ENCODE results near the gene GRHL3.
"Not testable (repeated sequence)": the region's sequence is repeated elsewhere in the genome, so short reads cannot be mapped to it uniquely, and the experiment has no call there.

The GRHL3 gene

DNA sequence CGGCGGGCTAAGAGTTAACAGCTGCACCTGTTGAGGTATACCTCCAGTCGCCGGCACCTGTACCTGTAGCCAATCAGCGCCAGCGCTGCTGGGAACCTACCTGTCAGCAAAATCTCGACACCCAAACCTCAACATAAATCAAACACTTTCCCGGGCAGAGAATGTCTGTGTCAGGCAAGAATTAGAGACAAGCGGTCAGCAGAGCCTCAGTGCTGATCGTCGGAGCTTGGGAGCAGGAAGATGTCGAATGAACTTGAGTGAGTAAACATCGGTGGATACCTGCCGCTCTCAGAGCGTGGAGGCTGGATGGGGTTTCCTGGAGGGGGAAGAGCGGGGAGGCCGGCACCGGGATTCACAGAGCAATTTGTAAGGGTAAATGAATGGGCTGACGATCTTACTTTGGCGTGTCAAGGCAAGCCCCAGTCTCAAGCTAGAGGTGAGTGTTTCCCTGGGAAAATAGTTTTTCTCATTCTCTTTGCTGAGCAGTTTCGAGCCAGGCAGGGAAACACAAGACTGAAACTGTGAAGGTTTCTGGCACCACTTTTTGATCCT lies at the start of gene GRHL3:
Gene GRHL3, plus strand, starts transcription at position 46 of the 552 bp plus-strand sequence. Its CDS starts 195 bp downstream, at position 241.
- DNase-seq (ENCODE audit: low spot score): no peak

DNA sequence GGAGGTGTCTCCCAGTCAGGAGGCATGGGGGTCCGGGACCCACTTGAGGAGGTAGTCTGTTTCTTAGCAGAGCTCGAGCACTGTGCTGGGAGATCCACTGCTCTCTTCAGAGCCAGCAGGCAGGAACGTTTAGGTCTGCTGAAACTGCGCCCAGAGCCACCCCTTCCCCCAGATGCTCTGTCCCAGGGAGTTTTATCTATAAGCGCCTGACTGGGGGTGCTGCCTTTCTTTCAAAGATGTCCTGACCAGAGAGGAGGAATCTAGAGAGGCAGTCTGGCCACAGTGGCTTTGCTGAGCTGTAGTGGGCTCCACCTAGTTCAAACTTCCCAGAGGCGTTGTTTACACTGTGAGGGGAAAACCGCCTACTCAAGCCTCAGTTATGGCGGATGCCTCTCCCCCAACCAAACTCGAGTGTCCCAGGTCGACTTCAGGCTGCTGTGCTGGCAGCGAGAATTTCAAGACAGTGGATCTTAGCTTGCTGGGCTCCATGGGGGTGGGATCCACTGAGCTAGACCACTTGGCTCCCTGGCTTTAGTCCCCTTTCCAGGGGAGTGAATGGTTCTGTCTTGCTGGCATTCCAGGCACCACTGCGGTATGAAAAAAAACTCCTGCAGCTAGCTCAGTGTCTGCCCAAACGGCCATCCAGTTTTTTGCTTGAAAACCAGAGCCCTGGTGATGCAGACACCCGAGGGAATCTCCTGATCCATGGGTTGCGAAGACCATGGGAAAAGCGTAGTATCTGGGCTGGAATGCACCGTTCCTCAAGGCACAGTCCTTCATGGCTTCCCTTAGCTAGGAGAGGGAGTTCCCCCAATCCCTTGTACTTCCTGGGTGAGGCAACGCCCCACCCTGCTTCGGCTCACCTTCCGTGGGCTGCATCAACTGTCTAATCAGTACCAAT lies 44.7 kb upstream of the GRHL3 start:
- DNase-seq (ENCODE audit: low spot score): not testable (repeated sequence)

DNA sequence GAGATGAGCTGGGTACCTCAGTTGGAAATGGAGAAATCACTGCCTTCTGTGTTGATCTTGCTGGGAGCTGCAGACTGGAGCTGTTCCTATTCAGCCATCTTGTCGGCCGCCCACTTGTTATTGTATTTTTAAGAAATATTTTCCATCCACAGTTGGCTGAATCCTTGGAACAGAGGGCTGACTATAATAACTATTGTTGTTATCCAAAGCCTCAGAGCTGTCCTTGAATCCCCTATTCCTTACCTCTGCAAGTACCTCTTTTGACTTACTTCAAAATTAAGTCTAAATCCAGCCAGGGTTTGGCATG lies 44.1 kb upstream of the GRHL3 start:
- no peak for DNase-seq (ENCODE audit: low spot score)

DNA sequence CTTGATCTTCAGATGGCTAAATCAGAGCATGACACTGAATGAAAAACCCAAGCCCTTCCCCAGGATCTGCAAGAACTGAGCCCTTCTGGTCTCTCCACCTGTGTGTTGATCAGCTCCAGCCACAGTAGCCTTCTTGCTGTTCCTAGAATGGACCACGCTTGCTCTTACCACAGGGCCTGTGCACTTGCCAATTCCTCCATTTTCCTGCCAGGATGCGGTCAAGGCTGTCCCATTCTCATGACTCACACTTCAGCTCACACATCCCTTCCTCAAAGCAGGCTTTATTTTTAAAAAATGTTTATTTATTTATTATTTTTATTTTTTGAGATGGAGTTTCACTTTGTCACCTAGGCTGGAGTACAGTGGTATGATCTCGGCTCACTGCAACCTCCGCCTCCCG lies 43.6 kb upstream of the GRHL3 start:
- no peak for DNase-seq (ENCODE audit: low spot score)

DNA sequence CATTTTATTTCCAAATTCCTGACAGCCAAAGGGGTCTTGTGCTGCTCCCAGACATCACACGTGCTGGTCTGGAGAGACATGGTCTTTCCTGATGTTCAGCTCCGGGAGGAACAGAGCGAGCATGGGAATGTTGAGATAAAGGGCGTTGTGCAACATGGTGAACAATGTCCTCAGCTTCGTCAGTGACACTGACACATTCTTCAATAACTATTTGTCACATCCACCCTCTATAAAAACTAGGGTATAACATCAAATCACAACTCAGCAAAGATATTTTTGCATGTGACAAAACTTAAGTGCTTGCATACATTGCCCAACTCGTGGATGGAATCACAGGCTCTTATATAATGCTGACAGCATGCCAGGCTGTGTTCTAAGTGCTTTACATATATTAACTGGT lies 42.4 kb upstream of the GRHL3 start:
- DNase-seq (ENCODE audit: low spot score): no peak

DNA sequence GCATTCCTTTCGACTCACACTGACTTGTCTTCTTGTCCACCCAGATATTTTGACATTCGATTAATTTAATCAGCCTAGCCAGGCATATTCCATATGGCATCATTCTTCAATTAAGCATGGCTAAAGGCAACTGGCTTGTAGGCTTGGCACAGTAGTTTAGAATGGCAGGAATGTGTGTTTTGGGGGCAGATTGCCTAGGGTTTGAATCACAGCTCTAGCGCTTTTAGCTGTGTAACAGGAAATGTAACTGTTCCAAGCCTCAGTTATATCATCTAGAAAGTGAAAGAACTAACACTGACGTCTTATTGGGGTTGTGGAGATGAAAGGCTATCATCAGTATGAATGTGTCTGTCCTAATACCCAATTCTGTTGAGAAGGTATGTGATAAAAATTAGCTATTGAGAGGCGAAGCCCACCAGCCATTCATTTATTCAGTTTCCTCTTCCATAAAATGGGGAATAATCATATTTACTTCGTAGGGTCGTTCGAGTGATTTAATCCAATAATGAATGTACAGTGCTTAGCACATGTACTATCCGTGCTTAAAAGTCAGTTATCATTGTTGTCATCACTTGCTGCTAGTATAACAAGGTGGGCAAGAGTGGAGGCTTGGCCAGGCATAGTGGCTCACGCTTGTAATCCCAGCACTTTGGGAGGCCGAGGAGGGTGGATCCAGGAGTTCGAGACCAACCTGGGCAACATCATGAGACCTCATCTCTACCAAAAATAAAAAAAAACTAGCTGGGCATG lies 41.6 kb upstream of the GRHL3 start:
- no peak for DNase-seq (ENCODE audit: low spot score)

DNA sequence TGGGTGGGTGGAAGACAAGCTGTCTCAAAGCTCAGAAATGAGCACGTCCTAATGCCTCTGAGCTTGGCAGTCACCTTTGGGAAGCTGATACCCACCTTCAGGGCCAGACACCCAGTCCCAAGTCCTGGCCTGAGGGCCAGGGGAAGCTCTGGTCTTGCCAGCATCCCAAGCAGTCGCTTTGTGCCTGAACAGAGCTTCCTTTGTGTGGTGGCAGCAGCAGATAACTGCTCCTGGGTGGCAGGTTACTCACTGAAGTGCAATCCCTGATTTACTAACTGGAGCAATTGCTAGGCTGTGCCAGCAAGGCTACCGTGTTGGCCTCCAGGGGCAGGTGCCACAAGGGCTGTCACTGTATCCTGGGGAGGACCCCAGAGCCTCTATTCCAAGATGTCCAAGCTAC lies 40.4 kb upstream of the GRHL3 start:
- no peak for DNase-seq (ENCODE audit: low spot score)

DNA sequence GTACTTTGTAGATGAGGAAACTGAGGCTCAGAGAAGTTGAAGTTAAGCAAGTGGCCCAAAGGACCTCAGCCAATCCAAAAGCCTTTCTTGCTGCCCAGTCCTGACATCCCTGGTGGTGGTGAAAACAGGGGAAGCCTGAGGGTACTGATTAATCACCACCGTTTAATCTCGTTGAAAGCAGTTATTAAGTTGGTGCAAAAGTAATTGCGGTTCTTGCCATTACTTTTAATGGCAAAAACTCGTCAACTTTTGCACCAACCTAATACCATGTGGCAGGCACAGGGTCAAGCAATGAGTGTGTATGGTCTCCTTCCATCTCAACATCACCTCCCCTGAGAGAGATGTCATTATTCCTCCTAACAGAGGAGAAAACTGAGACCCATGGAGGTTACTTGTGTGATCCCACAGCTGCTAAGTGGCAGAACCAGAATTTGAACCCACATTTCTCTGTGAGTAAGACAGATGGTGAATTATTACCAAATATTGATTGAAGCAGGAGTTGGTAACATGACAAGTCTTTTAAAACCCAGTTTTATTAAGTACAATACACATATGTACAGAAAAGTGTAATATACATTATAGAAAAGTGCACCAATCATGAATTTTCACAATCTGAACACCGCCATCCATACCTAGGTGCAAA lies 39.4 kb upstream of the GRHL3 start:
- no peak for DNase-seq (ENCODE audit: low spot score)

DNA sequence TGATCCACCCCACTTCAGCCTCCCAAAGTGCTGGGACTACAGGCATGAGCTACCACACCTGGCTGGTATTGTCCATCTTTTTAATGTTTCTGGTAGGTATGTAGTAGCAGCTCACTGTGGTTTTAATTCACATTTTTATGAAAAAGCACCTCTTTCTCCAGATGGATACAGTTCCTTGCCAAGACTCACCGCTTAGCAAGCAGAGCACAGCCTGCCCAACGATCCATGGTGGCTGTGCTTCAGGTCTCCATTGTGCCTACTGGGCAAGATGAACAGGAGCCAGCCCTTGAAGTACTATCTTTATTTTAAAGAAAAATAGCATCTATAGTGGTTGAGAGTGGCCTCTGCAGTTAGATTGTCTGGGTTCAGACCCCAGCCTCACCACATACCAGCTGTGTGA lies 37.6 kb upstream of the GRHL3 start:
- no peak for DNase-seq (ENCODE audit: low spot score)

DNA sequence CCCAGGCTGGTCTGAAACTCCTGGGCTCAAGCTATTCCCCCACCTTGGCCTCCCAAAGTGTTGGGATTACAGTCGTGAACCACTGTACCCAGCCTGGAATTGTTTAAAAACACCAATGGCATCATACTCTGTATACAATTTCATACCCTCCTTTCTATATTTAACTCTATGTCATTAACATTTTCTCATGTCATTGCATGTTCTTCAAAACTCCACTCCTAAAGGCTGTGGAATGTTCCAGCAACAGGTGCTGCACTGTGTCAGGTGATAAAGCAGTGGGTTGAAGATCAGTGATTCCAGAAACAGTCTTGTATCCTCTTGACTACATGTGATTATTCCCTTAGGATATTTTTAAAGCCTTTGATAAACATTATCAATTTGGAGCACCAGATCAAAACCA lies 36.7 kb upstream of the GRHL3 start:
- no peak for DNase-seq (ENCODE audit: low spot score)

DNA sequence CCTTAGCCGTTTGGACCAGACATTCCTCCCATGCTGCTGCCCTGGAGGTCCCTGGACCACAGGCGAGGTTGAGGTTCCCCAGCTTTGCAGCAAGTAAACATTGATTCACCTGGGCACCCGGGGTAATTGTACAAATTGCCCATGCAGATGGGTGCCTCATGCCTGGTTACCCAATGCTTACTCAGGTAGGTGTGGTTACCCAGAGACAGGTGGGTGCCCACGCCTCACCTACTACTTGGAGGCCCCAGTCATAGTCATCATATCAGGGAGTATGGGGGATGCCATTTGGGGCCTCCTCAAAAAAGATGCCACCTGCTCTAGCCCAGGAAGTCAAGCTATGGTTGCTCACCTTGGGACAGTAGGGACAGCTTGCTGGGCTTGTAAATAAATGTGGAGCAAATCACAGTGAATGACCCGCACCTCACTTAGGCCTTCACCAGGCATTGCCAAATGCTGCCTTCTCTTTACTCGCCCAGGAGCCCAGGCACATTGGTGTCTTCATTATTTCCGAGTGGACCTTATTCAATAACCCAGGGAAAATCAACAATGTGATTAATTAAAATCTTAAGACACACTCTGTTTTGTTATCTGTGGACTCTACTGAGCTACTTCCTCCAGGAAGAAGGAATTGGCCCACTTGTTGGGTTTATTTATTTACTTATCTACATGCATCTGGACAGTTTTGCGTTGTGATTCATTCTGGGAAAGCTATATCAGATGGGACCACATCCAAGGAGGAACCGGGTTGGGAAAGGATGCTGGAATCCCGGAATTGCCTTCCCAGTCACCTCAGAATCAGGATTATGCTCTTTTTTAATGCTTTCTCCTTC lies 35.6 kb upstream of the GRHL3 start:
- DNase-seq (ENCODE audit: low spot score): no peak

DNA sequence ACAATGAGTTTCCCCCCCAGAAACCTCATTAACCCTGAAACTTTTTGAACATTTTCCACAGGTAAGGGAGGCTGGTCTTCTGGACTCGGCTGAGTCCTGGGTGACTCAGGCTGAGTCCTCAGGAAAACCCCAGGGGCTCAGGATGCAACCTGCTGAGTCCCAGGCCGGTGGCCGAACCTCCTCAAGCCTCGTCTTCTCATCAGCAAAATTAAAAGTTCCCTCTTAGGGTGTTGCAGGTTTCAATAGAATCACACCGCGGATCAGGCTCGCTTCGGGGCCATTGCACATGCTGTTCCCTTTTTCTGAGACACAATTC lies 35.0 kb upstream of the GRHL3 start:
- no peak for DNase-seq (ENCODE audit: low spot score)

DNA sequence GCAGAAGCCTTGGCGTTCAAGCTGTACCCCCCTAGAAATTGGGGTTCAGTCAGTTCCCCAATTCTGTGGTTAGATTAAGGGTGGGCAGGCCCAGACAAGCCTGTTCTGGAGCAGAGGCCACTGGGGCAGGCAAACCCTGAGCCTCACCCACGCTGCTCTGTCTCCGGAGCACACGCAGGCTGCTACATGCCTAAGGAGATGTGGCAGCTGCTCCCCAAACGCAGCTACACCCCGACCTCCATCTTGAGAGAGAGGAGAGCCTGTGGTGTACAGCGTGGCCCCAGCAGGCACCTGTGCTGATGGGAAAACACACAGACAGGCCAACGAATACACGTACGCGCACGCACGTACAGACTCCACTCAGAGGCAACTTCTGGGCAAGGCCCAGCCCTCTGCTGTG lies 33.9 kb upstream of the GRHL3 start:
- DNase-seq (ENCODE audit: low spot score): no peak

DNA sequence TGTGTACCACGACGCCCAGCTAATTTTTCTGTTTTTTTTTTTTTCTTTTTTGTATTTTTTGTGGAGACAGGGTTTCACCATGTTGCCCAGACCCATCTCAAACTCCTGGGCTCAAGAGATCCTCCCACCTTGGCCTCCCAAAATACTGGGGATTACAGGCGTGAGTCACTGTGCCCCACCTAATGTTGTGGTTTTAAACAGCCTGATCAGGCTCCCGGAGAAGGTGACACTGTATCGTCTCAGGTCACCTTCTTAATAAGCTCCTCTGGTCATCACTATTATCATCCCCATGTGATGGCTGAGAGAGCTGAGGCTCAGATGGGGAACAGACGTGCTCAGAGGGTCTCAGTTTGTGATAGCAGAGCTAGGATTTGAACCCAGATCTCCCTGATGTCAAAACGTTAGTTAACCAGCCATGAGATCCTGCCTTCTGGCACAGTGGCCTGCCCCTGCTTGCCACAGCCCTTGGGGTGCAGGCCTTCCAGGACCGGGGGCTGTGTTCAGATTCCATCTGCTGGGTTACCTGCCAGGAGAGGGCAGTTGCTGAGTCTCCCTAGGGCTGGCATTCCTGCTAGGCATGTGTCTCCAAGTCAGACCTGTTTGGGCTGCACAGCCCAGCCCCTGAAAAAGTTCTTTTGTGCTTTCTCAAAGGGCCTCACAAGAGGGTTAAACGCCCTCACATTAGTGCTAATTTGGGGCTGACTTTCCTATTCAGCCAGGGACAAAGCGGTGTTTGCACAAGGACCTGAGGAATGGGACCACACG lies 32.7 kb upstream of the GRHL3 start:
- no peak for DNase-seq (ENCODE audit: low spot score)

DNA sequence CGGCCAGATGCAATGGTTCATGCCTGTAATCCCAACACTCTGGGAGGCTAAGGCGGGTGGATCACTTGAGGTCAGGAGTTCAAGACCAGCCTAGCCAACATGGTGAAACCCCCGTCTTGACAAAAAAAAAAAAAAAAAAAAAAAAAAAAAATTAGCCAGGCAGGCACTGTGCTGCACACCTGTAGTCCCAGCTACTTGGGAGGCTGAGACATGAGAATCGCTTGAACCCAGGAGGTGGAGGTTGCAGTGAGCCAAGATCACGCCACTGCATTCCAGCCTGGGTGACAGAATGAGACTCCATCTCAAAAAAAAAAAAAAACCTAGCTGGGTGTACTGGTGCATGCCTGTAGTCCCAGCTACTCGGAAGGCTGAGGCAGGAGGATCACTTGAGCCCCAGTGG lies 31.4 kb upstream of the GRHL3 start:
- DNase-seq (ENCODE audit: low spot score): not testable (repeated sequence)

DNA sequence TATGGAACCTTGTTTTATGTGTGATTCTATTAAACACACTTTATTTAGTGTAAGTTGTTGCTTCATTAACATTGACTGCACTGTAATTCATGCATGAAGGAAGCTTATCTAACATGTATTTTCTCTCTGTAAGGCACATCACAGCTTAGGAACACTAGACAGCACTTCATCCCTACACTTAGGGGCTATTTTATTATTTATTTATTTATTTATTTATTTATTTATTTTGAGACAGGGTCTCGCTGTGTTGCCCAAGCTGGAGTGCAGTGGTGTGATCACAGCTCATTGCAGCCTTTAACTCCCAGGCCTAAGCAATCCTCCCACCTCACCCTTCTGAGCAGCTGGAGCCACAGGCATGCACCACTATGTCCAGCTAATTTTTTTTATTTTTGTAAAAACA lies 30.7 kb upstream of the GRHL3 start:
- DNase-seq (ENCODE audit: low spot score): no peak

DNA sequence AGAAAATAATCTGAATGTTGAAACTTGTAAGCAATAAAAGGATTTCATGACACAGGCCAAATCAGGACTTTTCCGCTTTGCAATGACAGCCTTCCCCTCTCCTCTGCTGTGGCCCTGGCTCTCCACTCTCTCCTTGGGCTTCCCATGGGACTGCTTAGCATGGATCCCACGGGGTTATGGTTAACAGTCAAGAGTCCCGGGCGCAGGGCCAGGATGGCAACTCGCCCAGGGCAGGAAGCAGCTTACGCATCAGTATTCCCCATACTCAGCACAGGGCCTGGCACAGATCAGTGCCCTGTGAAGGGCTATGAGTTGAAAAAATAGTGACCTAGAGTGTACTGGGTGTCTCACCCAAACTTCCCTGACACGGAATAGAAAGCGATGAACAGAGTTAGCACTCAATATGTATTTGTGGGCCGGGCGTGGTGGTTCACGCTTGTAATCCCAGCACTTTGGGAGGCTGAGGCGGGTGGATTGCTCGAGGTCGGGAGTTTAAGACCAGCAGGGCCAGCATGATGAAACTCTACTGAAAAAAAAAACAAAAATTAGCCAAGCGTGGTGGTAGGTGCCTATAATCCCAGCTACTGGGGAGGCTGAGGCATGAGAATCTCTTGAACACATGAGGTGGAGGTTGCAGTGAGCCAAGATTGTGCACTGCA lies 29.1 kb upstream of the GRHL3 start:
- peak; percentile 88 for DNase-seq (ENCODE audit: low spot score)

DNA sequence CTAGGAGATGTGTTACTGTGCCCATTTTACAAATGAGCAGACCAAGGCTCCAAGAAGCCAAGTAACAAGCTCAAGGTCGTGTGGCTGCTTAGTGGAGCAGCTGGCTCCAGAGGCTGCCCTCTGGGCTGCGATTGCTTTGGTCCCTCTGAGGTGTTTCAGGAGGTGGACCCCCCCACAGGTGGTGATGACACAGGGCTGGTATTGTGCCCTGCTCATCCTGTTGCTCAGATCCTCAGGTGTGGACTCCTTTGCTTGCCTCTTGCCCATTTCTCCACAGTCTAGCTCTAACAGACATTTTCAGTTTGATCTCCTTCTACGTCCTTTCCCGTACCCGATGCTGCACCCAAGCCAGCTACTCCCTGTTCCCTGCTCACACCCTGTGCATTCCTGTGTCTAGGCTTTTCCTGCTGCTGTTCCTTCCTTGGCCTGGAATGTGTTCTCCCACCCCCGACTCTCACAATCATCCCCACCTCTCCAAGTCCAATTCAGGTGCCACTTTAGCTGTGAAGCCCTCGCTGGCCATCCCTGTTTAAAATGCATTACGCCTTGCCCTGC lies 28.1 kb upstream of the GRHL3 start:
- no peak for DNase-seq (ENCODE audit: low spot score)

DNA sequence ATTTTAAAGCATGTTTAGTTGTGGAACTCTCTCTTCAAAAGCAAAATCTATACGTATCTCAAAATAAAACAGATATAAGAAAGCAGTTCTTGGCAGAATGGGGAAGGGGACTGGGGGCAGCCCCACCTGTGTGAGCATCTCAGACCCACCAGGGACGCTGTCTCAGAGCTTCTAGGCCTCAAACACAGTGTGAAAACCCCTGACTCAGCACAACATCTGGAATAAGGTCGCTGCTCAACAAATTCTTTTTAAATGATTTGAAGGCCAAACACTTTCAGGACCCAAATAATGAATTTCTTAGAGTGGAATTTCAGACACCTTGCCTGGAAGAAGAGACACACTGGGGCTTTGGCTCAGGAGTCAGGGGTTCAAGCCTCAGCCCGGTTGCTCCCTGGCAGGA lies 27.1 kb upstream of the GRHL3 start:
- no peak for DNase-seq (ENCODE audit: low spot score)

DNA sequence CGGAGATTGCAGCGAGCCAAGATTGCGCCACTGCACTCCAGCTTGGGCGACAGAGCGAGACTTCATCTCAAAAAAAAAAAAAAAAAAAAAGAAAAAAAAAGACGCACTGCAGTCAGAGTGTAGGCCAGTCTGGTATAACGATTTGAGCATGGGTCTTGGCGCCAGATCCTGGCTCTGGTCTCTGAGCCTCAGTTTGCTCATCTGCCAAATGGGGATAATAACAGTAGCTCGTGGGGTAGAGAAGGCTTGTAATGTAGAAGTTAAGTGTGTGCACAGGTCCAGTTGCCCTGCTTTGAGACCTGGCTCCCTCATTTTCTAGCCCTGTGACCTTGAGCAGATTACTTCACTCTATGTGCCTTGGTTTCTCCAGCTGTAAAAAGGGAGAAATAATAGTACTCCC lies 26.3 kb upstream of the GRHL3 start:
- DNase-seq (ENCODE audit: low spot score): no peak

Data from putamen (tissue), 1 donor.